GM21825 (cell line): ENCODE measurements around the gene FMNL3.
"Not testable (repeated sequence)": the region's sequence is repeated elsewhere in the genome, so short reads cannot be mapped to it uniquely, and the experiment has no call there.

ENCODE experiments used
- ATAC-seq: cut with Tn5 transposase; IDR thresholded peaks from one replicate; pipeline ENCODE4 v1.9.1; 2021; ENCODE audit warnings: mild to moderate bottlenecking, moderate library complexity; ENCODE audit not compliant: unreplicated experiment

The FMNL3 gene

DNA sequence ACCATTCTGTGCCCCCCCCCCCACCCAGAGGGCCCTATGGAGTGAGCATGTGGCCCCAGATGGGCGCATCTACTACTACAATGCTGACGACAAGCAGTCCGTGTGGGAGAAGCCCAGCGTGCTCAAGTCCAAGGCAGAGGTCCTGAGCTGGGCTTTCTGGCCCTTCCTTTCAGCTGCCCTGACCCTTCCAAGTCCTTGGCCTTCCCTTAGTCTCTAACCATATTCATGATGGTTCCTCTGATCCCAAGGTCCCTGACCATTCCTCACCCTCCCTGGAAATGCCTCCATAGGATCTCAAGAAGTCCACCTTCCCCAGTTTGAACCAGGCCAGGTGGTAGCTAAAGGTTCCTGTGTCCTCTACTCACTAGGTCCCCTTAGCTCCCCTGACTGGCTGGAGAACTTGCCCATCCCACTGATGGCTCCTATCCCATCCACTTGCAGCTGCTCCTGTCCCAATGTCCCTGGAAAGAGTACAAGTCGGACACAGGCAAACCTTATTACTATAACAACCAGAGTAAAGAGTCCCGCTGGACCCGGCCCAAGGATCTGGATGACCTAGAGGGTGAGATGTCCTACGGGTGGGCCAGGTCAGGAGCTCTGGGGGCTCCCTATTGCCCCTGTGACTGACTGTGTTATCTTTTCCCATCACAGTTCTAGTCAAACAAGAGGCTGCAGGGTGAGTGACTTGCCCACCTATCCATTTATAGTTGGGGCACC lies 74.1 kb downstream of the FMNL3 start:
- ATAC-seq: no peak

DNA sequence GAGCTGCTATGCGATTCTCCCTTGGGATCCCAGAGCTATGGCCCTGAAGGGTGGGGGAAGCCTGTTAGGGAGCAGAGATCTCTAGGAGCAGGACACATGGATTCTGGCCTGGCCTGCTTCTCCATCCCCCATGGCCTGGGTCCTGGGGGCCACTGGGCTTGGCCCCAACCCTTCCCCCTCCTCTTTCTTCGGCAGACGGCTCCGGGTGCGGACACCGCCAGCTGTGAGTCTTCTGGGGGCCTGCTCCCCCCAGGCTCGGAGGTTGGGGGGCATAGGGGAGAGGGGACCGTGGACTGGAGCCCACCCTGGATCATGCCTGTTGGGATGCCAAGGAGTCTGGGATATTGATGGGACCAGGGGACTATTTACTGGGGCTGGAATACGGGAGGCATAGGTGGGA lies 74.8 kb downstream of the FMNL3 start:
- ATAC-seq: no peak

DNA sequence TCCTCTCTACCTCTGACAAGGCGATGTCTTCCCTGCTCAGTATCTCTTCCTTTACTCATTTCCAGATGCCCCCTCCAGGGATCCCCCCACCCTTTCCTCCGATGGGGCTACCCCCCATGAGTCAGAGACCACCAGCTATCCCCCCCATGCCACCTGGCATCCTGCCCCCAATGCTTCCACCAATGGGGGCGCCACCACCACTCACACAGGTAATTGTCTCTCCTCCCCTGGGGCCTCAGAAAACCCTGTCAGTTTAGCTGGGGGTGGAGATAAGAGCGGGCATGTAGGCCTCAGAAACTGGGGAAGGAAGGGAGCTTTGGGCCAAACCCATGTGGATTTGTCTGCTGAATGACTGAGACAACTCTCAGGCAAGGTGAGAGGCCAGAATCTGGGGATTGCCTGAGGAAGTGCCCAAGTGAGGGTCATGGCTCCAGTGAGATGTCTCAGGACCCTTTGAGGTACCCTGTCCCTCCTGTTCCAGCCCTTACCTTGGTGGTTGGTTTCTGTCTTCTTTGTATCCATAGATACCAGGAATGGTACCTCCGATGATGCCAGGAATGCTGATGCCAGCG lies 75.8 kb downstream of the FMNL3 start:
- no peak for ATAC-seq

DNA sequence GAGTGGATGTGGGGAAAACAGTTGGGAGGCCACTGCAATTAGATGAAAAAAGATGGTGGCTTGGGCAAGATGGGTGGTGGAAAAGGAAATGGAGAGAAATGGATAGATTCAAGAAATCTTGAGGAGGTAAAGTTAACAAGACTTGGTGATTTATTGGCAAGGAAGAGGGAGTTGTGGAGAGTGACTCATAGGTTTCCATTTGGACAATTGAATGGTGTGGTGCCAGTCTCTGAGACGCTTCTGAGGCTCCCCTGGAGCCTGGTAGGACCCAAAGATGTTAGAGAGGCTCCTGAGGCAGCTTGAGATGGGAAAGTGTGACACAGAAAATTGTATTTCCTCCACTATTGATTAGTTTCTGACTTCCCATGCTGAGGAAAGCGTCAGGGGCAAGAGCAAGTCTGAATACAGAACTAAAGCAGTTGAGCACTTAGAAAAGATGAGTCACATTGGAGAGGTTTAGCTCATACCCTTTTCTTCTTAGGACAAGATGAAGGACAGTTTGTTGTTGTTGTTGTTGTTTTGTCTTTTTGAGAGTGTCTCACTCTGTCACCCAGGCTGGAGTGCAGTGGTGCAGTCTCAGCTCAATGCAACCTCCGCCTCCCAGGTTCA lies 79.3 kb downstream of the FMNL3 start:
- ATAC-seq: no peak

DNA sequence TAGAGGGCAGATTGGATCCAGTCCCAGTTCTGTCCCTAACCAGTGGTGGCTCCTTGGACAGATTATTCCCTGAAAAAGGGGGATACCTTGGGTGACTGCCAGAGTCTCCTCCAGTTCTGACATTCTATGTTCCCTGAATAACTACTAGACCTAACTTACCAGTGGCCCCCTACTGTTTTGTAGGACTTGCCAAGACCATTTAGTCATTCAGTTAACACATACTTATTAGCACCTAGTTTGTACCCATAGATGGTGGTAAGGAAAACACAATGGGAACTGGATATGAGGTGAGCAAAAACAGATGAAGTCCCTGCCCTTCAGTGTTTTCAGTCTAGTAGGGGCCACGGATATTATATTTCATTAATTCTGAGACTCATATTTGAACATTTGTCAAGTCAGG lies 80.4 kb downstream of the FMNL3 start:
- ATAC-seq: no peak

DNA sequence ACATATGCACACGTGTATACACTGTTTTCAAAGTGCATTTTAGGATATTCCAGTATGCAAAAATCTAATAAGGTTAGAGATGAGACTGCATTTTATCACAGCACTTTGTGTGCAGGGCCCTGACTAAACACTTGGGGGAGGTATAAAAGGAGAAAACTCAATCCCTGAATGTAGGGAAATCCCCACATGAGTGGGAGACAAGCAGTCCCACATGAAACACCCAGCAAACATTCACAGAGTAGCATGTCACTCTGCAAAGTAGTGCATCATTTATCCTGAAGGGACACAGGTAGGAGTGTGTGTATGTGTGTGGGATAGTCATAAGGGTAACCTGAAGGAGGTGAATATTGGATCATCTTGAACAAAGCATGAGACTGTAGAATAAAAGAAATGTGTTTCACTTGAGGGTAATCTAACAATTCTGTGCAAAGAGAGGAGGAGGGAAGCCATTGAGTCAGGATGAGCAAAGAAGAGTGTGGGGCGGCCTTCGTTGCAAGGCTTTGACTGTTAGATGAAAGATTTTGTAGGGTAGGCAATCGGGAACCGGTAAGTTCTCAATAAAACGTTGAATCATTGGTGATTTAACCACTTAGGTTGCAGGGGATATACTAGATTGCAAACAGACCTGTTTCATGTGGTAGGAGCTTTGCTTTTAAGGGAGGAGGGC lies 80.9 kb downstream of the FMNL3 start:
- no peak for ATAC-seq

DNA sequence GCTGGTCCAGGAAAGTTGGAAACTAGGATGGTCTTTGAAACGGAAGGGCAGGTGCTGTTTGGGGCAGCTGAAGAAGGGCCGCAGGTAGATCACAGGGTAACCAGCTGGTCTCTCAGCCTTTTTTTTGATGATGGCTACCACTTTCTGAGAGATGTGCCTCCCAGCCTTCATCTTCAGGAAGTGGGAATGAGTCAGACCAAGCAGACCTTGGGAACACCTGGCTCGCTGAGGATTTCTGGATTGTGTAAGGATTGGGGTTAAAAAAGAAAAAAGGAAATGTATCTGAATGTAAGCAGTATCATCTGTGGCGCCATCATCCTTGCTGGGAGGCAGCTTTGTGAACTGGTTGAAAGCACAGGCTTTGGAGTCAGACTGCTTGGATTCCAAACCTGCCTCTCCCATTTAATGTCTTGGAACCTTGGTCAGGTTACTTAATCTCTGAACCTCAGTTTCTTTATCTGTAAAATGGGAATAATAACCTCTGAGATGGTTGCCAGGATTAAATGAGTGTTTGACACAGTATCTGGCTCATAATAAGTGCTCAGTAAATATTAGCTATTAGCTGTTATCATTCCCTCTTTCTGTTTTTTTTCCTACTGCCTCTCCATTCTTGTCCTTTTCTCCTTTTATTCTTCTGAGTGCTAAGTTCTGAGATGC lies 82.2 kb downstream of the FMNL3 start:
- ATAC-seq: no peak

DNA sequence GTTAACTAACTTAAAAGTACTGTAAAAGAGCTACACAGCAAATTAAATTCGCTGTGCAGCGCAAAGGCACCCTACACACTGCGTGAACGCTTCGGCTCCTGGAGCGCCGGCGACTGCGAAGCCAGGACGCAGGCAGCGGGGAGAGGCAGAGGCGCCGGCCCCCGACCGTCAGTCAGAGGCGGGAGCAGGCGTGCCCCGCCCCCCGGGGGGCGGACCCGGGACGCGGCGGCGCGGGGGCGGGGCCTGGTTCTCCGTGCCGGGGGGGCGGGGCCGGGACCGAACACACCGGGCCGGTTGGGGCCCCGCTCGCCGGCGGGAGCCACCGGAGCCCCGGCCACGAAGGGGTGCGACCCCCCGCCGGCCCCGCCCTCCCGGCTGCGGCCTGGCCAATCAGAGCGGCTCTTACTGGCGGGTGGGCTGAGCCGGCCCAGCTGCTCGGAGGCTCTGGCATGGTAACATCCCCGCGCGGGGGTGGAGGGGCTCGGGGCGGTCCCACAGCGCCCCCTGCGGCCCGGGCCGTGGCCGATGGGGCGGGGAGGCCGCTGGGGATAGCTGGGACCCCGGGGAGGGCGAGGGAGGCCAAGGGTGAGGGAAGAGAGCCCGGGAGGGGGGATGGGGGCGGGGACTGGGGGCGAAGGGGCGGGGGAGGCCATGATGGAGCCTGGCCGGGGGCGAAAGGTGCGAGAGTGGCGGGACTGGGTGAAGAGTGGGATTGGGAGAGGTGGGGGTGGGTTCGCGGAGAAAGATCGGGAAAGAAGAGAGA lies 83.9 kb downstream of the FMNL3 start, which contains the start of gene PRPF40B:
Gene PRPF40B, plus strand, starts transcription at position 420 of the 763 bp plus-strand sequence. Its CDS starts 30 bp downstream, at position 450.
- peak; percentile 66 for ATAC-seq

DNA sequence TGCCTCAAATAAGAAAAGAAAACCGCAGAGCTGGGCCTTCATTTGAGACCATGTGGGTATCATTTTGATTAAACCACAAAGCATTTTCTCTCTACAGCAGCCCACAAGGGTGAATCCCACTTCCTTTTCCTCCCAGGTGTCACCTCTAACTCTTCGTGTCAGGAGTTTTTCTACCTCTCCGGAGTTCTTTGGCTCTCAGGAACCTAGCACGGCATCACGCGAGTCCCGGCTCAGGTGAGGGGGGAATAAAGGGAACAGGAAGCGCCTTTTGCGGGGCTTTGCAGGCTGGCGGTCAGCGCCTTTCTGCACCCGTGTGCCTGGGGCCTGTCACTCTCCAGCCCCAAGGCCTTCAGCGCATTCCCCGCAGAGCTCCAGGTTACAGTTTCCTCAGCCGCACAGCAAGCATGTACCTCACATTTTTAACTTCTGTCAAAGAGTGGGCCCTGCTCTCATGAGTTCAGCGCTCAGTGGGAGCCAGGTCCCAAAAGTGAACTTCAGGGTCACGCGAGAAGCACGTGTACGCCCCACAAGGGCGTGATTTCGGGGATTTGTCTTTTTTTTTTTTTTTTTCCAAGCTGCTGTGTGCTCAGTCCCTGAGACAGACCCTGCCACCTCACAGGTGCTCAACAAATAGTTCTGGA lies 84.6 kb downstream of the FMNL3 start:
- ATAC-seq: peak; percentile 27

DNA sequence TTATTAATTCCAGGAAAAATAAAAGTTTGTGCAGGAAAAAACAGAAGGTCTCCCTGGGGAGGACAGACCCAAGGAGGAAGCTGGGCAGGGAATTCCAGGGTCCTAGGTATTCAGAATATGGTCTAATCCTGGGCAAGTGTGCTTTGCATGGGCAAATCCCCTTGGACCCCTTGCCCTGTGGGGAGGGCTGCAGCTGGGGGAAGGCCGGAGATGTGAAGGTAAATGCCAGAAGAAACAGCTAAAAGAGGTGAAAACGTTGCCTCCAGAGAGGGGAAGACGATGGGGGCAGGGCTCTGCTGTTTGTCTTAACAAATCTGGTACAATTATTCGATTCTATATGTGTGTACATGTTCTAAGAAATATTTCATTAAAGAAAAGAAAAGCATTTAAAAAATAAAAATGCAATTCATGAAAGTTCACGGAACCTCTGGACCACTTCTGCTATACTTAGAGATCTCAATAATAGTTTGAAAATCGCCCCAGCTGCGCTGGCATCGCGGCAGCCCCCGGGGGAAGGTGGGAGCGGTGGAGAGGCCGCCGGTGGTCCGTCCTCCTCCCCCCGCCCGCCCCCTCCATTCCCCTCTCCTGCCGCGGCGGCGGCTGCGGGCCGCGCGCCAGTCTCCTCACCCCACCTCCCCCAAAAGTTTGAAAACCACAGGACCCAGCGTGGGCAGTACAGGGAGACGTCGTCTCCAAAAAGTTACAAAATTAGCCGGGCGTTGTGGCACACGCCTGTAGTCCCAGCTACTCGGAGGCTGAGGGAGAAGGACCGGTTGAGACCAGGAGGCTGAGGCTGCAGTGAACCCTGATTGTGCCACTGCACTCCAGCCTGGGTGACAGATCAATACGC lies 85.3 kb downstream of the FMNL3 start:
- no peak for ATAC-seq

DNA sequence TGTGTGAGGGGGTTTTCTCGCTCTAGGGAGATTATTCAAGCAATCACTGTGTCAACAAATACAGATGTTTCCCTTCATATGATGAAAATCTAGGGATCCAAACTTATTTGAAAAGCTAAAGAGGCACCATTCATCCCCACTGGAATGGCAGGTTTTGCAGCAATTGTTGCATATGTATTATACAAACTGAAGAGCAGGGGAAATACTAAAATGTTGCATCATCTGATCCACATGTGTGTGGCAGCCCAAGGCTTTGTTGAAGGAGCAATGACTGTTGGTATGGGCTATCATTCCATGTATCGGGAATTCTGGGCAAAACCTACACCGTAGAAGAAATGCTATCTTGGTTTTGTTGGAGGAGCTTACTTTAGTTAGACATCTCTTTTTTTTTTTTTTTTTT lies 87.9 kb downstream of the FMNL3 start:
- no peak for ATAC-seq

DNA sequence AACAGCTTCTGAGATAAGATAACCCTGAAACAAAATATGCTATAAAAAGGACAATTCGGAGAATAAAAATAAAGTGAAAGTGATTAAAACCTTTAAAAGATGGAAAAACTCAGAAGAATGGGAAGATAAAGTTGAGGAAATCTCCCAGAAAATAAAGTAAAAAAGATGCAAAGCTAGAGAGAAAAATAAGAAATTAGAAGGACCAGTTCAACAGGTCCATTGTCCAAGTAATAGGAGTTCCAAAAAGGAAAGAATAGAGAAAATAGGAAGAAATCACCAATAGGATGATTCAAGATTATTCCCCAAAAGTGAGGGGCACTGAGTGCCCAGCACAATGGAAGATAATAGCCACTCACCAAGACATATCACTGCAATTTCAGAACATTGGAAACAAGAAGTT lies 88.6 kb downstream of the FMNL3 start:
- no peak for ATAC-seq

DNA sequence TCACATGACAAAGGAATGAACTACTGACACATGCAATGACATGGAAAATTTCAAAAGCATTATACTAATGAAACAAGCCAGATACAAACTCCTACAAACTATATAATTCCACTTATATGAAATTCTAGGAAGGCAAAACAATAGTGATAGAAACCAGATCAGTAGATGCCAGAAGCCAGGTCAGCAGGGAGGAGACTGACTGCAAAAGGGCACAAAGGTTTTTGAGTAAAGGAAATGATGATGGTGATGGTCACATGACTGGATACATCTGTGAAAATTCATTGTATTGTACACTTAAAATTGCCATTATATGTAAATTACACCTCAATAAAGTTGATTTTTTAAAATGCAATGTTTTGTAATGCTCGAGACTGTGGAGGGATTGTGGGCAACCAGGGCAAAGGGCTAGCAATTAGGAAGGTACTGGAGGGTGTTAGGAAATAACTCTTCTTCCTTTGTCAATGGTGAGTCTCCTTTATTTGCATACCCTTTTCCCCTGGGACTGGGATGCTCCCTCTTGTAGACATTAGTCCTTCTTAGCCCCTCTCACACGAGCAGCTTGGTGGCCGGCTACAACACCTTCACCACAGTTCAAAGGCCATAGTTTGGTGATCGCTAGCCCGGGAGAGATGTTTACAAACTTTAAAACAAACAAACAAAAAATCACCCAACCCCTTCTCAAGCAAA lies 90.5 kb downstream of the FMNL3 start:
- ATAC-seq: no peak

DNA sequence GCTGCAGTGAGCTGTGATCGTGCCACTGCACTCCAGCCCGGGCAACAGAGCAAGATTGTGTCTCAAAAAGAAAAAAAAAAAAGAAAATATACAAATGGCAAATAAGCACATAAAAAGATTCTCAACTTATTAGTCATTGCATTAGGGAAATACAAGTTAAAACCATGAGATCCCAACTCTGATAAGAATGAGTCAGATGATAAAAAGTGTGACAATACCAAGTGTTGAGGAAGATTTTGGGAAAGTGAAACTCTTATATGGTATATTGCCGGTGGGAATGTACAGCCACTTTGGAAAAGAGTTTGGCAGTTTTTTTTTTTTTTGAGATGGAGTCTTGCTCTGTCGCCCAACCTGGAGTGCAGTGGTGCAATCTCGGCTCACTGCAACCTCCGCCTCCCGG lies 91.5 kb downstream of the FMNL3 start:
- ATAC-seq: no peak

DNA sequence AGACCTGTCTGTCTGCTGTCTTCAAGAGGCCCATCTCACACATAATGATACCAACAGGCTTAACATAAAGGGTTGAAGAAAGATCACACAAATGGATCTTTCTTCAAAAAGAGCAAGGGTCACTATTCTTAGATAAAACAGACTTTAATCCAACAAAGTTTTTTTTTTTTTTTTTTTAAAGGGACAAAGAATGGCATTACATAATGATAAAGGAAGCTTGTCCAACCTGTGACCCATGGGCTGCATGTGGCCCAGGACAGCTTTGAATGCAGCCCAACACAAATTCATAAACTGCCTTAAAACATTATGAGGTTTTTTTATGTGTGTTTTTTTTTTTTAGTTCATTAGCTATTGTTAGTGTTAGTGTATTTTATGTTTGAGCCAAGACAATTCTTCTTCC lies 95.0 kb downstream of the FMNL3 start:
- ATAC-seq: no peak

DNA sequence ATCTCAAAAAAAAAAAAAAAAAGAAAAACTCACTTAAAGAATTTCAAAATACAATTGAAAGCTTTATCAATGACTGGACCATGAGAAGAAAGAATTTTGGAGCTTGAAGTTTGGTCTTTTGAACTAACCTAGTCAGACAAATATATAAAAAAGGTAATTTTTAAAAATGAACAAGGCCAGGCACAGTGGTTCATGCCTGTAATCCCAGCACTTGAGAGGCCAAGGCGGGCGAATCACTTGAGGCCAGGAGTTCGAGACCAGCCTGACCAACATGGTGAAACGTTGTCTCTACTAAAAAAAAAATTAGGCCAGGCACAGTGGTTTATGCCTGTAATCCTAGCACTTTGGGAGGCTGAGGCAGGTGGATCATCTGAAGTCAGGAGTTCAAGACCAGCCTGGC lies 96.4 kb downstream of the FMNL3 start:
- ATAC-seq: not testable (repeated sequence)

DNA sequence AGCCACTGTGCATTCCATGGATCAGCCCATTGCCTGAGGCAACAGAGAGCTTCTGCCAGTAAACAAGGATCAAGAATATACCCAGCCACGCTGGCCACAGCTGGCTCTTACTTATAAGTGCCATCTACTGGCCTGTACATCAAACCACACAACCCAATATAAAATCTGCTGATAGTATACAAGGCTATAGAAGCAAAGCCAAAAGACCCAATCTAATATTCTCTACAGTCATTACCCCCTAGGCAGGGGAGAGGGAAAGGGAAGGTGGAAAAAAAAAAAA lies 97.4 kb downstream of the FMNL3 start:
- ATAC-seq: no peak

DNA sequence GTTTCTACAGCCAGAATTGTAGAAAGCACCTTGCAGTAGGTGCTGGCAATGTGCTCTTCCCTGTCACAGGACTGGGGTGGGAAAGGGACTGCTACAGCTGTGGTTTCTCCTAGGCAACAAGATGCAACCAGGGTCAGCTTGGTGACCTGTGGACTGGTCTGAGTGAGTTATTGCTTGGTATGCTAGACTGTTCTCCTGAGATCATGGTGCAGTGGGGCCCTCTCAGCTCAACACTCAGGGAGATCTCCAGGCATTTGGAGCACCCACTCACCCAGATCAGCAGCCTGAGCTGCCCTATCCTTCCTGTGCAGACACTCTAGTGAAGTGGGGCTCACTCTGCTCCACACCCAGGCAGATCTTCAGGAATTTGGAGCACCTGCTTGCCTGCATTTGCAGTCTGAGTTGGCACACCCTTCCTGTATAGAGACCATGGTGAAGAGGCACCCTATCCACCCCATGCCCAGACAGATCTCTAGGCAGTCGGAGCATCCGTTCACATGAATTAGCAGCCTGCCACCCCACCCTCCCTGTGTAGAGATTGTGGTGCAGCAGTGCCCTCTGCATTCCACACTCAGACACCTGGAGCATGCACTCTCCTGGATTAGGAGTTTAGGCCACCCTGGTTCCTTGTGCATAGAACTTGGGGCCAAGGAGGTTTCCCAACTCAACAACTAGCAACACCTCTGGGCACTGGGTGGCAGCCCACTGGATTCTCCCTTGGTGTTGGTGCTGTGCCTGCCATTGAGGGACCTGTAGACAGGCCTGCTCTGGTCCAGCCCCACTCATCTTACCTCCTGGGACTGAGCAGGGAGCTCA lies 97.9 kb downstream of the FMNL3 start:
- ATAC-seq: no peak
